HG02610 (cell line): Measurements from ENCODE around the gene CTAGE1.
"Not testable (repeated sequence)": the region's sequence is repeated elsewhere in the genome, so short reads cannot be mapped to it uniquely, and the experiment has no call there.

Experiments used
- ATAC-seq: cut with Tn5 transposase; IDR thresholded peaks from one replicate; pipeline ENCODE4 v1.9.1; 2021; ENCODE audit warnings: mild to moderate bottlenecking, moderate library complexity; ENCODE audit not compliant: unreplicated experiment

Gene CTAGE1, protein sequence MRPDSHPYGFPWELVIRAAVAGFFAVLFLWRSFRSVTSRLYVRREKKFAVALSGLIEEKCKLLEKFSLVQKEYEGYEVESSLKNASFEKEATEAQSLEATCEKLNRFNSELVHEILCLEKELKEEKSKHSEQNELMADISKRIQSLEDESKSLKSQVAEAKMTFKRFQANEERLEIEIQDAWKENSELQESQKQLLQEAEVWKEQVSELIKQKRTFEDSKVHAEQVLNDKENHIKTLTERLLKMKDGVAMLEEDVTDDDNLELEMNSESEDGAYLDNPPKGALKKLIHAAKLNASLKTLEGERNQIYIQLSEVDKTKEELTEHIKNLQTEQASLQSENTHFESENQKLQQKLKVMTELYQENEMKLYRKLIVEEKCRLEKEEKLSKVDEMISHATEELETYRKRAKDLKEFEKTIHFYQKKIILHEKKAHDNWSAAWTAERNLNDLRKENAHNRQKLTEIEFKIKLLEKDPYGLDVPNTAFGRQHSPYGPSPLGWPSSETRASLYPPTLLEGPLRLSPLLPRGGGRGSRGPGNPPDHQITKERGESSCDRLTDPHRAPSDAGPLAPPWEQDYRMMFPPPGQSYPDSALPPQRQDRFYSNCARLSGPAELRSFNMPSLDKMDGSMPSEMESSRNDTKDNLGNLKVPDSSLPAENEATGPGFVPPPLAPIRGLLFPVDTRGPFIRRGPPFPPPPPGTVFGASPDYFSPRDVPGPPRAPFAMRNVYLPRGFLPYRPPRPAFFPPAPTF

GRCh38 chr18:22417496-22418188, at the start of gene CTAGE1:
CTAGE1 (minus strand) TSS chr18:22417915; CDS start chr18:22417811, 104 bp downstream.
- no peak for ATAC-seq

DNA sequence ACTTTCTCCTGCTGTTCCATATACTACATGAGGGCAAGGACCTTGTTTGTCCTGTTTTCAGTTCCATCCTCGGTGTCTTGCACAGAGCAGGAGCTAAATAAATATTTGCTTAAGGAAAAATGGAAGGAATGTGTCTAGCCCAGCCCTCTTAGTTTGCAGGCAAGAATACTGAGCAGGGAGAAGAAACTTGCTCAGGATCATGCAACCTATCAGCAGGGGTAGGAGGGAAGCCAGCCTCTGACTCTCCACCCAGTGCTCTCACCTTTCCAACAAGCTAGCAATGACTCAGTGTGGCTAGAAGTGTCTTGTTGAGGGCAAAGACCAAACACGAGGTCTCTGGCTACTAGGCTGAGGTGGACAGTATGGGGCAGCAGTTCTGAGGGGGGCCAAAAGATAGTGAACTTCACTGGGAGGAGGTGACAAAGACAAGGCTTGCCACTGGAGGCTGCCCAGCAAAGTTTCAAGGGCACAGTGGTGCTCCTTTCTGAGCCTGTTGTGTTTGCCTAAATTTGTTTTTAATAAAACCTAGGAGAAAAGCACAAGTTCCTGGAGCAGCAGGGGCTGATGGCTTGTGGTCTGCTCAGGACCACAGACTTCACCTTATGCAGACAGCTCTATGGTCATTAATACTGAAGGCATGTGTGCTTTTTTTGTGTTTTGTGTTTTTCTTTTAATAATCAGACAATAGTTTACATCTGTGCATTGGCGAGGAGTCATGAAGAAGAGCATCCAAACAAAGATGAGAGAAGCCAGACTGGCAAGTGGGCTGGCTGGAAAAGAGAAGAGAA, 49.1 kb upstream of the CTAGE1 start:
- ATAC-seq, result no peak

GRCh38 chr18:22465859-22466457, 48.2 kb upstream of the CTAGE1 start:
- ATAC-seq, result no peak

DNA sequence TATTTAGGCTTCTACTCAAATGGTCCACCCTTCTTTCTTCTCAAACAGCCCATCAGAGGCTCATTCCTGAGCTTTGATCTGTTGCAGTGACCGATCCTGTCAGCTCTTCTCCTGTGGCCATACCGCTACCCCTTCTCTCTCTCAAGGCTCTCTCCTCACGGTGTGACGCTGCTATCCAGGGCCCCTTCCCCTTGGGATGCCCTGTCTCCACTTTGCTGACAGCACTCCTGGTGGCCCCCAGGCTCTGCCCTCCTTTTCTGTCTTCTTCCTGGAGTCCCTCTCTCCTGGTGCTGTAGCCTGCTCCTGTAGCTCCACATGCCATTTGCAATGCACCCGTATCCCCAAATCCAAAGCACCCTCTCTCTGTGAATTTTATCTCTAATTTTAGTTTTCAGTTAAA, 45.4 kb upstream of the CTAGE1 start:
- no peak for ATAC-seq

- no peak for ATAC-seq
These were observed 41.8 kb upstream of the CTAGE1 start for GRCh38 chr18:22459491-22459890.

GRCh38 chr18:22457524-22457923, 39.8 kb upstream of the CTAGE1 start:
- no peak for ATAC-seq

- no peak for ATAC-seq
These were observed 38.8 kb upstream of the CTAGE1 start for GRCh38 chr18:22456547-22456946.

GRCh38 chr18:22456116-22456480, 38.4 kb upstream of the CTAGE1 start:
- no peak for ATAC-seq

GRCh38 chr18:22455425-22456115, 37.9 kb upstream of the CTAGE1 start:
- ATAC-seq, result no peak

DNA sequence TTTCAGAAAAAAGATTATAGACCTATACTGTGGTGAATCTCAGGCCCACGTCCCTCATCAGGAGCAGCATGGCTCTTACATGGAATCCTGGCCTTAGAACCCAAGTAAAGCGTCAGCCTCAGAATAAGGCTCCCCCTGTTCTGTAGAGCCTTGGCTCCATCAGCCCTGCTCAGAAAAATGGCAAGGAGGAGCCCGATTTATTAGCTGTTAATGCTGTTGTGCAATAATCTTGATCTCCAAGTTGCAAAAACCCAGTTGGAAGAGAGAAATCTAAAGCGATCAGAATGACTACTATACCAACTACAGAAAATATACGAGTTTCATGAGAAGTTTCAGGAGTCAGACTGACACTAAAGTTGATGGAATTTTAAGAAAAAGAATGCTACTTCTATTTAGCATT, 35.6 kb upstream of the CTAGE1 start:
- no peak for ATAC-seq

- ATAC-seq, result no peak
These were observed 34.5 kb upstream of the CTAGE1 start for GRCh38 chr18:22452226-22452668.

DNA sequence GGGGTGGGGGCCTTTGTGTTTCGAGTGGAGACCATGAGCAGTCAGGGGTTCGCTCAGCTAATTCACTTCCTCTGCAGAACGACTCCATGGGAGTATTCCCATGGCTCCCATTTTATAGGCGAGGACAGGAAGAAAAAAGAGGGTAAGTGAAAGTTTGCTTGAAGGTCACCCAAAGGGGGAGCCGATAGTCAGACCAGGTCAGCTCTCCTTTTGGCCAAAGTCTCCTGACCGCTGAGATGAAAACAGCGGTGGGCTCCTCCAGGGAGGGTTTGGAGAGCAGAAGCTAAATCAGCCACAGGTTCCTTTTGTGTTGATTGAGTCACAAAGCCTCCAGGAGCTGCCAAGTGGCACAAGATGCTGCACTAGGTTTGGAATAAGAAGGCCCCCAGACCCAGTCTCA, 34.1 kb upstream of the CTAGE1 start:
- no peak for ATAC-seq

- ATAC-seq, result not testable (repeated sequence)
These were observed 33.1 kb upstream of the CTAGE1 start for GRCh38 chr18:22450766-22451165.

- not testable (repeated sequence) for ATAC-seq
These were observed 32.6 kb upstream of the CTAGE1 start for GRCh38 chr18:22450318-22450717.

- not testable (repeated sequence) for ATAC-seq
These were observed 32.0 kb upstream of the CTAGE1 start for GRCh38 chr18:22449753-22450152.

GRCh38 chr18:22448238-22448637, 30.5 kb upstream of the CTAGE1 start:
- ATAC-seq, result no peak

DNA sequence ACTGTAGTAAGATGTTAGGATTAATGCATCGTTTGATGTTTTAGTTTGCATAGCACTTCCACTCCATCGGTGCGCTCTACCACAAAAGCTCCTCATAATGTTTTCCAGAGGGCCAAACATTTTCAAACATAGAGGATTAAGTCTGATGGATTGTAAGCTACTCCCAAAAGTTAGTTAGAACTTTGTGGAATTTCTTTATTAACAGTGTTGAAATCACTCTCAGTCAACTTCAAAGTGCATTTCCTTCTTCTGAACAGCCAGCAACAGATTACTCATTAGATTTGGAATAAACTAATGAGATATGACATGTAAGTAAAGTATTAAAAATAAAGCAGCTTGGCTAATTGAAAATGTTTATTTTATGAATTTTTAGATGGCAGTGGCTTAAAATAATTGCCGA, 30.1 kb upstream of the CTAGE1 start:
- ATAC-seq, result no peak

- no peak for ATAC-seq
These were observed 29.2 kb upstream of the CTAGE1 start for GRCh38 chr18:22446911-22447310.

DNA sequence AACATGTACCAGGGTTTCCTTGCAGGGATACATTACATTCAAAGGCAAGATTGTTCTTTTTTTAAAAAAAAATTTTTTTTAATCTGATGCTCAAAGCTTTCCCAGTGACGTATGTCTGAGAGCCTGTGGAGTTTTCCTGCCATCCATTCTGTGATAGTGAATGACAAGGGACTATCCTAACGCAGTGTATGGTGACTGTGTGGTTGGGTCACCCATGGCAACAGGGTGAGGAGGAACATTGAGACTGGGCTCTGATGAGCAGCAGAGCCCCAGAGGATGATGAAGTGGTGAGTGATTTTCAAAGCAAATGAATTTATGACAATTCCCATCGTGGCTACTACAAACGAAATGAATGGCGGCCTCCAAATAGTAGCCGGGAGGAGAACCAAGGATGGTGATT, 28.6 kb upstream of the CTAGE1 start:
- no peak for ATAC-seq

DNA sequence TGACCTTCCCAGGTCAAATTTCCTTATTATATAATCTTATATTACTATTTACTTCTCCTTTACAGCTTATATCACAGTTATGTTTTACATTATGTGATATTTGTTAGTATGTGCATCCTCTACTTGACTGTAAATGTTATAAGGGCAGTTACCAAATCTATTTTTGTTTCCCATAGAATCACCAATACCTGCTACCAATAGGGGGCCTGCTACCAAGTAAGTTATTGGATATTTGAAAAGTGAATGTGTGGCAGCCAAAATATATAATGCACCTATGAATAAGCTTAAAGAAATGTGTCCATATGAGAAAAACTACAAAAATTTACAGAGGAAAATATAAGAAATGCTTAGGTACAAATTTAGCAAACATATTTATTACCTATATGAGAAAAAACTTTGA, 23.9 kb upstream of the CTAGE1 start:
- no peak for ATAC-seq
